ENCODE measurements around the gene TMEM89. TPM values are rescaled to one million over a fixed set of nuclear protein-coding genes. Genes with fewer than 3 reads are reported as not detected.

TMEM89 gene
- total and polyA plus RNA-seq, 5 donors = not detected

DNA sequence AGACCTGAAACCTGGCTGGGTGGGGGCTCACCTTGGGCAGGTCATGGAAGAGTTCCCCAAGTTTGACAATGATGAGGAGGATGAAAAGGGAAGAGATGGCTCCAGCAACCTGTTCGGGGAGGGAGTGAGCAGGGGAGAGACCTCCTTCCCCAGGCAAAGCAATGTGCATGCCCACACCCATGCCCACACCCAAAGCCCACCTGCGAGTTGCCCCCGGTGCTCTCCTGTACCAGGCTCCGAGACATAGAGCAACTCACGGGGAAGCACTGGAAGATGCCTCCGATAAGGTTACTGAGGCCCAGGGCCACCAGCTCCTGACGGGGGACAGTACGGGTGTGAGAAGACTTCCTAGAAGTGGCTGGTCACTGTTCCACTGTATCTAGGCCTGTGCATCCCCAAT lies 8.8 kb upstream of the TMEM89 start:
- Histone ChIP-seq H3K27me3 (ENCODE audit: control insufficient read depth, insufficient read depth) (no peaks in the 10 kb centered on the region), H3K9me3 (ENCODE audit: control insufficient read depth, low read length) (no peaks in the 10 kb centered on the region), H3K4me1 (ENCODE audit: control insufficient read depth, insufficient read depth, low read length) (no peaks in the 10 kb centered on the region), H3K4me3 (ENCODE audit: low read length) (no peak overlapping the region), H3K27ac (ENCODE audit: low read length) (no peak overlapping the region)
- DNase-seq = no peak
- intact Hi-C loops (cut with DNase I) = no loop called here
- WGBS = 94% methylated on average over 8 of the region's 8 CpGs
- no peak for ATAC-seq

DNA sequence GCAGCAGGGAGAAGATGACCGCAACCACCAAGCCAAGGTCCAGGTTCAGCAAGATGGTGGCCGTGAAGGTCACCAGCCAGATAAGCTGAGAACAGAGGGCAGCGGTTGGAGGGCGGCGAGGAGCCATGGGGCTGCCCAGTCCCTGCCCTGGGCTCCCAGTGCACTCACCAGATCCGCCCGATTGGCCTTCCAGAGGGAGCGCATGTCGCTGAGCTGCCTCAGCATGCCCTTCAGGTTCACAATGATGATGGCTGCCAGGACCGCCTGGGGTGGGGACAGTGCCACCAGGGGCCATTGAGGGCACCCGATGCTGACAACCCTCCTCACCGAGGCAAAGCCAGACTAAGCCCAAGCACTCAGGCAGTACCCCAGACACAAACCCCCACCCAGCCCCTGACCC lies 8.3 kb upstream of the TMEM89 start:
- ATAC-seq = no peak
- Histone ChIP-seq H3K27me3 (ENCODE audit: control insufficient read depth, insufficient read depth) (no peaks in the 10 kb centered on the region), H3K4me1 (ENCODE audit: control insufficient read depth, insufficient read depth, low read length) (no peaks in the 10 kb centered on the region), H3K27ac (ENCODE audit: low read length) (no peak overlapping the region), H3K9me3 (ENCODE audit: control insufficient read depth, low read length) (no peaks in the 10 kb centered on the region), H3K4me3 (ENCODE audit: low read length) (no peak overlapping the region)
- 97% methylated on average over 12 of the region's 12 CpGs for WGBS
- intact Hi-C loops (cut with DNase I) = no loop called here
- DNase-seq = no peak

DNA sequence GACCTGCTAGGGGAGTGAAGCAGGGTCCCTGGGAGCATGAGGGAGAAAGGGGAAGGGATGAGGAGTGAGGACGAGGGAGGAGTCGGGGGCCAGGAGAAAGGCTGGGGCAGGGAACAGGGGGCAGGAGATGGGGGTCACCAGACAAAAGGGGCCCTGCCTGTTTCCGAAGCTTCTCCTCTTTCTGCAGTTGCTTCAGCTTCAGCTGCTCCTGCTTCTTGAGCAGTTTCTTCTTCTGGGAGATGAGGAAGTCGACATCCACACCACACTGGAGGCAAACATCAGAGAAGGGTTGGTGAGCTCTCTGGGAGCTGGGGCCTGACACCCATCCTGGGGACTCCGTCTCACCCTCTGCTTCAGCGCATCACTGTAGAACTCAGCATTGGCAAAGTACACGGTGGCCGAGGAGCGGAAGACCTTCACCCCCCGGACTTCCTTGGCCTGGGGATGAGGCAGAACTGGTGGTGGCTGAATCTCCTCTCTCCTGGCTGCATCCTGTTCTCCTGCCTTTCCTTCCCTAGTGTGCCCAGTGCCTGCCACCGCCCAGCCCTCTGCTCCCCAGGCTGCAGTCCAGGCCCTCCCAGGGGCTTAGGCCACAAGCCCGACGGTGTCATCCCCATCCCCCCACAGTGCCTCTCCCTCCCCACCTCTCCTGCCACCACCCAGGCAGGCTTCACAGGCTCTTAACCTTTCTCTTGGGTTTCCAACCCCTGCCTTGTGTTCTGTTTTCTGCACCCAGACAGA lies 6.9 kb upstream of the TMEM89 start:
- Histone ChIP-seq H3K27me3 (ENCODE audit: control insufficient read depth, insufficient read depth) (no peaks in the 10 kb centered on the region), H3K4me1 (ENCODE audit: control insufficient read depth, insufficient read depth, low read length) (no peaks in the 10 kb centered on the region), H3K9me3 (ENCODE audit: control insufficient read depth, low read length) (no peaks in the 10 kb centered on the region), H3K27ac (ENCODE audit: low read length) (no peak overlapping the region), H3K4me3 (ENCODE audit: low read length) (no peak overlapping the region)
- intact Hi-C loops (cut with DNase I) = no loop called here
- no peak for DNase-seq
- ATAC-seq = no peak
- WGBS = 83% methylated on average over 13 of the region's 13 CpGs

DNA sequence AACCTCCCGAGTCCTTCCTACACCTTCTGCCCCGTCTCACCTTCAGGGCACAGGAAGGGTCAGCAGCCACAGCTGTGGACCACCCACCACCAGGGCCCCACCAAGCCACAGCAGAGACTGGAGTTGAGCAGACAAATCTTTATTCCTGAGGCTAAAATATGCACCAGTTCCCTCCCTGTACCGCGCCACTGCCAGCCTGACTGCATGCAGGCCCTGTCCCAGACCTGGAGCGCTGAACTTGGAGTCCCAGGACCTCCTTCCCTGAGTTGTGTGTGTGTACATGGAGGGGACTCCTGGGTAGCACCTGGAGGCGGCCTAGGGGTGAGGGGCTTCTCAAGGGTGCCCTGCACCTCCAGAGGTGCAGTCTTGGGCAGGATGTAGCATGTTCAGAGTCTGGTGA lies 4.0 kb upstream of the TMEM89 start:
- 90% methylated on average over 6 of the region's 6 CpGs for WGBS
- no peak overlapping the region for H3K4me3 ChIP-seq (ENCODE audit: low read length)
- no peaks in the 10 kb centered on the region for H3K4me1 ChIP-seq (ENCODE audit: control insufficient read depth, insufficient read depth, low read length)
- no peak overlapping the region for H3K27ac ChIP-seq (ENCODE audit: low read length)
- ATAC-seq = no peak
- no peaks in the 10 kb centered on the region for H3K27me3 ChIP-seq (ENCODE audit: control insufficient read depth, insufficient read depth)
- DNase-seq = peak in 1 of 3 donors; percentile 32
- intact Hi-C loops (cut with DNase I) = no loop called here
- H3K9me3 ChIP-seq (ENCODE audit: control insufficient read depth, low read length) = no peaks in the 10 kb centered on the region

DNA sequence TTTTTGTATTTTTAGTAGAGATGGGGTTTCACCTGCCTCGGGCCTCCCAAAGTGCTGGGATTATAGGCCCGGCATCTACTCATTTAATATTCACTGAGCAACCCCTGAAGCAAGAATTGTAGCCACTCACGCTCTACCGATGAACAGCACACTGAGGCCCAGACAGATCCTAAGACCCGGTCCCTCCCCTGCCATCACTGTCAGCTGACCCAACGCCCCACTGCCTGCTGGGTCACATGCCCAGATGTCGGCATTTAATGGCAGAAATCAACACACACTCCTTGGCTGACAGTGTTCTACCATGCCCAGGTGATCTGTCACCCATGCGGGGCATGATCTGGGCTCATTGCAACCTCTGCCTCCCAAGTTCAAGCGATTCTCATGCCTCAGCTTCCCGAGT lies 3.2 kb upstream of the TMEM89 start:
- H3K9me3 ChIP-seq (ENCODE audit: control insufficient read depth, low read length) = no peaks in the 10 kb centered on the region
- DNase-seq = peak in 1 of 3 donors; percentile 11
- H3K27me3 ChIP-seq (ENCODE audit: control insufficient read depth, insufficient read depth) = no peaks in the 10 kb centered on the region
- intact Hi-C loops (cut with DNase I) = no loop called here
- no peak for ATAC-seq
- WGBS = 91% methylated on average over 10 of the region's 10 CpGs
- no peak overlapping the region for H3K27ac ChIP-seq (ENCODE audit: low read length)
- H3K4me1 ChIP-seq (ENCODE audit: control insufficient read depth, insufficient read depth, low read length) = no peaks in the 10 kb centered on the region
- H3K4me3 ChIP-seq (ENCODE audit: low read length) = no peak overlapping the region

DNA sequence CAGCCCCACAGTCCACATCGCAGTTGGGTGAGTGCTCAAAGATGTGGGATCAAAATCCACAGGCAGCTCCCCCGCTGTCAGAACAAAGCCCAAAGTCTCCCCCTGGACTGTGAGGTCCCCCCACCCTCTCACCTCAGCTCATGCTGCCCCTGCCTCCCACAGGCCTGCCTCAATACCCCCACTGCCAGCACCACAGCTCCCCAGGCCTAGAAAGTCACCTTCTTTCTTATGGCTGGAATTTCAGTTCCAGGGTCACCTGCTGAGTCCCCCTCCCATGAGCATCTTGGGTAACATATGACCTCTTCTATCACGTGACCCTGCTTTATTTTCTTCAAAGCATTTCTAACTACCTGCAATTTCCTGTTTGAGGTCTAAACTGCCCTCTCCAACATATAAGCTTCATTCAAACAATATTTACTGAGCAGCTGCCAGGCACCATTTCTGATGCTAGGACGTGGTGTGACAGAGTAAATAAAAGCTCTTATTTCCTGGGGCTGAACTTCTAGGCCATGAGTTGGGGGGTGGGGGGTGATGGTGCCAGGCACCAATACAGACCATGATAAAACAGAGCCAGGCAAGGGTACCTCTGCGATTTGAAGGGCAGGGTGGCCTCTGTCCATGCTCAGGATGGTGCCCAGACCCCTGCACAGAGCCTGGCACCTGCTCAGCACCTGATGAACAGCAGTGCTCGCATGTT lies 2.4 kb upstream of the TMEM89 start:
- Histone ChIP-seq H3K27ac (ENCODE audit: low read length) (no peak overlapping the region), H3K4me3 (ENCODE audit: low read length) (no peak overlapping the region), H3K4me1 (ENCODE audit: control insufficient read depth, insufficient read depth, low read length) (no peaks in the 10 kb centered on the region), H3K27me3 (ENCODE audit: control insufficient read depth, insufficient read depth) (no peaks in the 10 kb centered on the region), H3K9me3 (ENCODE audit: control insufficient read depth, low read length) (no peaks in the 10 kb centered on the region)
- 75% methylated on average over 6 of the region's 6 CpGs for WGBS
- no peak for ATAC-seq
- DNase-seq = peak in 1 of 3 donors; percentile 16
- intact Hi-C loops (cut with DNase I) = no loop called here

DNA sequence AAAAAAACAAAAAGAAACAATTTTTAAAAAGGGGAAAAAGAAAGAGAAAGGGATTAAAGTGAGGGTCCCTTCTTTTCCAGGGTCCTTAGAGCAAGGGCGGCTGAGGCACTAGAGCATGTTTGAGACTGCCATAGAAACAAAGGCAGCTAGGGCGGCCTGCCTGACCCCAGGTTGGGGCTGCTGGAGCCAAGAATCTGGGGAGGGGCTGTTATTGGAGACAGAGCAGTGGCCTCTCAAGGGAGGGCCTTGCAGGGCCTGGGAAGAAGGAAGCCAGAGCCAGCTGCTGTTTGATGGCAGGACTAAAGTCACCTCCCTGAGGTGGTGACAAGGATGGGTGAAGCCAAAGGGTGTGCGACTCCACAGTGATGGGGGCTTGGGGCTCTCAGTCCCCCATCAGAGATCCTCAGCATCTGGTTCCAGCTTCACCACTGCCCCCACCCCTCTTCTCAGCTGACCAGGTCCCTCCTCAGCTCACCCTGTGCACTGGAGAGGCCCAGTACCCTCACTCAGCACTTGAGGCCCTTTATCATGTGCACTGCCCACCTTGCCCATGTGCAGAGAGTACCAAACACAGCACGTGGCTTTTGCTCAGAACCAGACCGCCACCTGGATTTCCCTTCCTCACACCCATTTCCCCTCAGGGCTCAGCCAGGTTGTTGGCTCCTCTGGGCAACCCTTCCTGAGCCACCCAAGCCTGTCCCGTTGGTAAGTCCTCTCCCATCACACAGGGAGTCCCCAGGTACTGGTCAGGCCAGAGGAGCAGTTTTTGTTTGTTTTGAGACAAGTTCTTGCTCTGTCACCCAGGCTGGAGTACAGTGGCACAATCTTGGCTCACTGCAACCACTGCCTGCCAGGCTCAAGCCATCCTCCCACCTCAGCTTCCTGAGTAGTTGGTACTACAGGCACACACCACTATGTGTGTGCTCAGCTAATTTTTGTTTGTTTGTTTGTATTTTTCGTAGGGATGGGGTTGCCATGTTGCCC lies 1.7 kb downstream of the TMEM89 start:
- Histone ChIP-seq H3K9me3 (ENCODE audit: control insufficient read depth, low read length) (peaks cover 2% of the 10 kb centered on the region), H3K4me1 (ENCODE audit: control insufficient read depth, insufficient read depth, low read length) (no peaks in the 10 kb centered on the region), H3K27ac (ENCODE audit: low read length) (no peak overlapping the region), H3K27me3 (ENCODE audit: control insufficient read depth, insufficient read depth) (no peaks in the 10 kb centered on the region), H3K4me3 (ENCODE audit: low read length) (no peak overlapping the region)
- ATAC-seq (no peak), DNase-seq (peak in 1 of 3 donors; percentile 30)
- 83% methylated on average over 7 of the region's 7 CpGs for WGBS
- intact Hi-C loops (cut with DNase I) = no loop called here

DNA sequence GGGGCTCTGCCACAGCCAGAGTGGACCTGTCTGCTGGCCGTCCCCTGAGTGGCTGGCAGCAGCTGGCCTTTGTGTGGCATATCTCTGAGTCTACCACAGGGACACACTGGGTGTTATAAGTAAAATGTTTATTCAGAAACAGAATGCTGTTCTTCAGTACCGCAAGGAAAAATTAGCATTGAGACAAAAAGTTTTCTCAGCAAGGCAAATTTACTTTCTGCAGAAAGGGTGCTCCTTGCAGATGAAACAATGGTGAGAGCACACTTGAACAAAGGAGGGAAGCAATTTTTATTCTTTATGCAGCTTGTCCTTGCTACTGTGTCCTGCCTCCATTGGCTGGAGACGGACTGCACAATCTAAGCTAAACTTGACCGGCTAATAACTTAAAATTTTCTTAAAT lies 4.0 kb downstream of the TMEM89 start:
- 97% methylated on average over 4 of the region's 4 CpGs for WGBS
- Histone ChIP-seq H3K27ac (ENCODE audit: low read length) (no peak overlapping the region), H3K4me3 (ENCODE audit: low read length) (no peak overlapping the region), H3K9me3 (ENCODE audit: control insufficient read depth, low read length) (peaks cover 2% of the 10 kb centered on the region), H3K4me1 (ENCODE audit: control insufficient read depth, insufficient read depth, low read length) (no peaks in the 10 kb centered on the region), H3K27me3 (ENCODE audit: control insufficient read depth, insufficient read depth) (no peaks in the 10 kb centered on the region)
- ATAC-seq = no peak
- peak in 1 of 3 donors; percentile 4 for DNase-seq
- intact Hi-C loops (cut with DNase I) = no loop called here

DNA sequence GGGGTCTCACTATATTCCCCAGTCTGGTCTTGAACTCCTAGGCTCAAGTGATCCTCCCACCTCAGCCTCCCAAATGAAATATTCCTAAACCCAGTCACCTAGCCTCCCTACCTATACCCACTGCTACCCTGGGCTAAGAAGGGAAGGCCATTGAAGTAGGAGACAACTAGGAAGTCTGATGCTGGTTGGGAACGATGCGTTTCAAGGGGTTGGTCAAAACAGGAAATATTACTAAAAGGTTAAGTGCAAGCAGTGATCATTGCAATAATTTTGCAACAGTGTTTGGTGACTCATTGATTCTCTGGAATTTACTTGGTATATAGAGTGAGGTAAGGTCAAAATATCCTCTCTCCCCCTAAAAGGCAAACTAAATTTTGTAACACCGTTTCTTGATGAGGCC lies 7.5 kb downstream of the TMEM89 start:
- 63% methylated on average over 3 of the region's 3 CpGs for WGBS
- peaks cover 2% of the 10 kb centered on the region for H3K9me3 ChIP-seq (ENCODE audit: control insufficient read depth, low read length)
- ATAC-seq (no peak), DNase-seq (no peak)
- intact Hi-C loops (cut with DNase I) = no loop called here
- H3K4me1 ChIP-seq (ENCODE audit: control insufficient read depth, insufficient read depth, low read length) = no peaks in the 10 kb centered on the region
- H3K27ac ChIP-seq (ENCODE audit: low read length) = no peak overlapping the region
- H3K27me3 ChIP-seq (ENCODE audit: control insufficient read depth, insufficient read depth) = no peaks in the 10 kb centered on the region
- H3K4me3 ChIP-seq (ENCODE audit: low read length) = no peak overlapping the region

DNA sequence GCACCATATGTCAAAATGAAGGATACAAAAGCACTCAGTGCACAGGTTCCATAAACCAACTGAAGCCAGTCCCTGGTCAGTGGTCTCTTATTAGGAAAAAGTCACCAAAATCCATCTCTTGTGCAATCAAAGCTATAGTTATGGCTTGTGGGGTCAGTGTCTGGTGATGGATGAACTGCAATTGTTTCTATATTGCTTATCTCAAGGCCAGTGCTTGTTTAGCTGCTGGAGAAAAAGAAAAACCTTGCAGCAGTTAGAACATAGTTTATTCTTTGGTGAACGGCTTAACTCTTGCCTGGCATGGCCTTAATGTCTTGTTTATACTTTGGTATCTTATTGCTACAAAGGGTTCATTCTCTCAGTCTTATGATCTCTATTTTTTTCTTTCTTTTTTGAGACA lies 9.3 kb downstream of the TMEM89 start:
- Histone ChIP-seq H3K9me3 (ENCODE audit: control insufficient read depth, low read length) (peaks cover under 1% of the 10 kb centered on the region), H3K27me3 (ENCODE audit: control insufficient read depth, insufficient read depth) (no peaks in the 10 kb centered on the region), H3K27ac (ENCODE audit: low read length) (no peak overlapping the region), H3K4me1 (ENCODE audit: control insufficient read depth, insufficient read depth, low read length) (peaks cover 2% of the 10 kb centered on the region), H3K4me3 (ENCODE audit: low read length) (no peak overlapping the region)
- ATAC-seq (no peak), DNase-seq (no peak)
- 46% methylated on average over 1 of the region's 1 CpG for WGBS
- intact Hi-C loops (cut with DNase I) = no loop called here
